GM10266 (cell line): Measurements from ENCODE around the gene SLC1A4.

ENCODE experiments used
- DNase-seq: peaks from one replicate; pipeline ENCODE4 v3.0.0; 2012; ENCODE audit errors: extremely low spot score
- CTCF ChIP-seq: IDR thresholded peaks from 2 replicates; pipeline ENCODE4 v1.5.1; 2012; ENCODE audit warnings: mild to moderate bottlenecking, low read depth; ENCODE audit not compliant: control insufficient read depth, insufficient read depth; ENCODE audit errors: missing control alignments

The SLC1A4 gene

DNA sequence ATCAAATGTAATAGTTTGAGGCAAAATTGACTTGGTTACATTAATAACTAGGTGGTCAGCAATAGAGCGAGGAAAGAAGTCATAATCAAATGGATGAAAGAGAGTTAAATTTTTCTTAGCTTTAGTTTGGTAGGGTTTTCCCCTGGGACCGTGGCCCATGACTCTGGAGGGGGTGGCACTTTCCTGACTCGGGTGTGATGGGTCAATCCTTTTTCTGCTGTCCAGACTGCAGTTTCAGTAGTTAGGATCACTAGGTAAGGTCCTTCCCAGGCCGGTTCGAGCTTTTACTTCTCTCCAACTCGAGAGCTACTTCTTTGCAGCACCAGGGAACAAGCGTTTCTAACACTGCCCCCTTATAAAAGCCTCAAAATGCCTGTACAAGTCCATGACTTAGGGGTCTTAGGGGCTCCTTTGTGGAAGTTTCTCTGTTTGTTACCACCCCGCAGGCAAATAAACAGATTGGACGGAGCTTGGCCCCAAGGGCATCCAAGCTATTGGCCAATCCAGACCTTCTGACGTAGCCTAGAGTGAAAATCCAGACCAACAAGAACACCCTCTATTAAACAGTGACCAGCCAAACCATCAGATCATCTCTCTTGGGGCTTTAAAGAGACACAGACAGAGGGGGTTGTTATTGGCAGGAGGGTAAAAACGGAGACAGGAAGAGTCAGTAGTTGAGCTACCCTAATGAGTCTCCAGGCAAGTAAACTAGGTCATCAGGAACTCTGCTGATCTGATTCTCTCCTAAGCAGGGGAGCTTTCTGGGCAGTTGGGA lies 57.6 kb downstream of the SLC1A4 start:
- TF ChIP-seq CTCF, result no peak
- DNase-seq, result no peak

GRCh38 chr2:65049010-65049639 lies 59.9 kb downstream of the SLC1A4 start:
- no peak for TF ChIP-seq CTCF

GRCh38 chr2:65050931-65051330 lies 61.7 kb downstream of the SLC1A4 start:
- no peak for TF ChIP-seq CTCF
- no peak for DNase-seq

More at GRCh38 chr2:65049010-65049639, 59.9 kb downstream of the SLC1A4 start:
- DNase-seq, result no peak

GRCh38 chr2:65053199-65053598 lies 64.0 kb downstream of the SLC1A4 start:
- TF ChIP-seq CTCF, result no peak
- DNase-seq, result peak; percentile 81

DNA sequence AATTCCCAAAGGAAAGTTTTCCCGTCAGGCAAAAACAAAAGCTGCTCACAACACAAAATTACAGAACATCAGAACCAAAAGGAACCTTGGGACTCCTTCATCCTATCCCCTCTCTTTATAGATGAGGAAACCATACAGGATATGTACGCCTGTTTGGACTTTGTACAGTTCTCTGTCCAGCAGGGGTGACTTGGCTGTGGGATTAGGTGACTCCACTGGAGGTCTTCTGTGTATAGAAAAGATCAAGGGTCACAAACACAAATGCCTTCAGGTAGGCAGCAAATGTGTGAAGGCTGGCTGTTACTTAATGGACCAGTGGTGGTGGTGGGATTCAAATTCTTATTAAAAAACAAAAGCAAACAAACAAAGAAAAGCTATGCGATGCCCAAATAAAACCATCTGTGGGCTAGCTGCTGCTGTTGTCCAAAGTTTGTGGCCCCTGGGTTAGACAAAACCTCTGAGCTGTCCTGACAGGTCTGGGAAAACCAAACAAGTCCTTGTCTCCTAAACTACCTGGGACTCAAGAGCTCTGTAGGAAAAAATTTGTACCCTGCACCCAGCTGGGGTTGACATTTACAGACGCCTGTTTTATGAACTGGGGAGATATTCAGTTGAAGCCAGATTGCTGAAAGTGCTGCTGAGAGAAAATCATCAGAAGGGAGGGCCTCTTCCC lies 65.7 kb downstream of the SLC1A4 start:
- no peak for TF ChIP-seq CTCF
- no peak for DNase-seq

GRCh38 chr2:65055422-65056214 lies 66.4 kb downstream of the SLC1A4 start:
- DNase-seq, result peak; percentile 56
- TF ChIP-seq CTCF, result no peak
